WERI-Rb-1 (cell line): Measurements from ENCODE around the gene ATRNL1.

Source experiments
- DNase-seq: peaks from one replicate; pipeline ENCODE4 v3.0.0-alpha.2; 2020
- H3K27ac ChIP-seq: fragments of 250-450 bp; sonication (Bioruptor Pico); 2 replicates; pipeline ENCODE4 v1.5.1; 2020; ENCODE audit warnings: mild to moderate bottlenecking, moderate library complexity
- H3K27me3 ChIP-seq: fragments of 250-450 bp; sonication (Bioruptor Pico); 2 replicates; pipeline ENCODE4 v1.5.1; 2021; ENCODE audit warnings: mild to moderate bottlenecking, low read depth, moderate library complexity; ENCODE audit not compliant: insufficient read depth, severe bottlenecking
- H3K36me3 ChIP-seq: fragments of 250-450 bp; sonication (Bioruptor Pico); 2 replicates; pipeline ENCODE4 v1.5.1; 2020; ENCODE audit warnings: mild to moderate bottlenecking, moderate library complexity
- H3K4me3 ChIP-seq: 2 replicates; pipeline ENCODE4 v1.5.1; 2011; ENCODE audit warnings: low read depth, mild to moderate bottlenecking, control low read depth, low read length
- H3K9me3 ChIP-seq: fragments of 250-450 bp; sonication (Bioruptor Pico); 2 replicates; pipeline ENCODE4 v1.5.1; 2021; ENCODE audit warnings: mild to moderate bottlenecking, moderate library complexity; ENCODE audit not compliant: severe bottlenecking
- CTCF ChIP-seq: IDR thresholded peaks from 2 replicates; pipeline ENCODE4 v1.5.1; 2011; ENCODE audit warnings: low read depth, mild to moderate bottlenecking, control low read depth, inconsistent platforms, low read length

ATRNL1 gene

GRCh38 chr10:115829521-115830205, 736.5 kb downstream of the ATRNL1 start:
- H3K4me3 ChIP-seq = no peak overlapping the region
- no peak for DNase-seq
- TF ChIP-seq CTCF = peak; percentile 29; the same call in 1 of the 2 replicates
- peaks cover 2% of the 10 kb centered on the region for H3K9me3 ChIP-seq
- no peaks in the 10 kb centered on the region for H3K27me3 ChIP-seq
- no peaks in the 10 kb centered on the region for H3K36me3 ChIP-seq
- no peak overlapping the region for H3K27ac ChIP-seq

GRCh38 chr10:115830265-115830970, 737.3 kb downstream of the ATRNL1 start:
- H3K27ac ChIP-seq = no peak overlapping the region
- TF ChIP-seq CTCF = no peak
- no peak for DNase-seq

DNA sequence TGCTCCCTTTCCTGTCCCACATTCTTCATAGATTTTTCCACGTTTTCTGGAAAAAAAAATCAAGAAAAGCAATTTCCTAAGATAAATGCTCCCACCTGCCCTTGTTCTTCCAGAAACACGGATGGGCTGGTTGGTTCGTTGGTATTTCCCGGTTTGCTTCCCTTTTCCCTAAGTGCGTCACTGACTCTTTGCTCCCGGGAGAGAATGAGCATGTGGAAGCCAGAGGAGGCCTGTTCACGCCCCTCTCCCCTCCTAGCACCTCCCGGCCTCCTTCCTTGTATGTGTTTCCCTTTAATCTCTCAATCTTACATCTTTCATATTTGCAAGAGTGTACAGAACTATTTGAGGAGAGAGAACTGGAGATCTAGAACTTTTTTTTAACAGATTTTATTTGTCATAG, 737.9 kb downstream of the ATRNL1 start:
- TF ChIP-seq CTCF = no peak
- no peak for DNase-seq
- Histone ChIP-seq H3K9me3 (no peaks in the 10 kb centered on the region), H3K27ac (no peak overlapping the region), H3K27me3 (no peaks in the 10 kb centered on the region), H3K36me3 (no peaks in the 10 kb centered on the region), H3K4me3 (no peak overlapping the region)

More at GRCh38 chr10:115830265-115830970, 737.3 kb downstream of the ATRNL1 start:
- Histone ChIP-seq H3K36me3 (no peaks in the 10 kb centered on the region), H3K9me3 (no peaks in the 10 kb centered on the region), H3K4me3 (no peak overlapping the region), H3K27me3 (no peaks in the 10 kb centered on the region)

DNA sequence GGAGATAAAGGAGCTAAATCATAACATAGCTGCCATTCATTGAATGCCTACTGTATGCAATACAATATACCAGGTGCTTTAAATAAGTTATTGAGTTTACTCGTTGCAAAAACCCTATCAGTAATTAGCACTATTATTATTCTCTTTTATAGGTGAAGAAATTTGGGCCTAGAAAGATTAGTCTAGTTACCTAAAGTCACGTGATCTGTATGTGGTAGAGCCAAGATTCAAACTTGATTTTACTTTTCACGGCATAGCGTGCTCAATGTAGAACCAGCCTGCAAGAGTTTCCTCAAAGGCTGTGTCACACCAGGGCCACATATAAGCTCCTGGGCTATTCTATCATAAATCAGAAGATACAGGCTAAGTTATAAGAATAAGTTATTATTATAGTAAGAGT, 740.0 kb downstream of the ATRNL1 start:
- no peak overlapping the region for H3K27ac ChIP-seq
- H3K9me3 ChIP-seq = no peaks in the 10 kb centered on the region
- TF ChIP-seq CTCF = no peak
- no peaks in the 10 kb centered on the region for H3K27me3 ChIP-seq
- no peak overlapping the region for H3K4me3 ChIP-seq
- no peak for DNase-seq
- no peaks in the 10 kb centered on the region for H3K36me3 ChIP-seq

- H3K36me3 ChIP-seq = no peaks in the 10 kb centered on the region
- no peaks in the 10 kb centered on the region for H3K9me3 ChIP-seq
- no peak overlapping the region for H3K27ac ChIP-seq
- no peak for DNase-seq
- TF ChIP-seq CTCF = no peak
- no peaks in the 10 kb centered on the region for H3K27me3 ChIP-seq
- H3K4me3 ChIP-seq = no peak overlapping the region
These were observed 751.4 kb downstream of the ATRNL1 start for GRCh38 chr10:115844591-115844990.

GRCh38 chr10:115845921-115846320, 752.8 kb downstream of the ATRNL1 start:
- H3K36me3 ChIP-seq = no peaks in the 10 kb centered on the region
- no peak overlapping the region for H3K27ac ChIP-seq
- H3K4me3 ChIP-seq = no peak overlapping the region
- H3K27me3 ChIP-seq = no peaks in the 10 kb centered on the region
- H3K9me3 ChIP-seq = no peaks in the 10 kb centered on the region
- no peak for DNase-seq
- no peak for TF ChIP-seq CTCF
